Jurkat, Clone E6-1 (cell line): ENCODE data around the gene PEX16.
A peak's percentile ranks its signal among the peaks of the same experiment; 100 is the strongest.

Experiments used
- DNase-seq: peaks from one replicate; pipeline ENCODE4 v3.0.0-alpha.2; 2011; ENCODE audit warnings: low read depth, low spot score
- H3K4me3 ChIP-seq: 2 replicates; pipeline ENCODE4 v1.5.1; 2011; ENCODE audit warnings: mild to moderate bottlenecking, low read length, control low read depth, moderate library complexity

Gene PEX16

GRCh38 chr11:45933131-45933831 is 15.6 kb upstream of the PEX16 start:
- no peak for DNase-seq
- H3K4me3 ChIP-seq = no peak overlapping the region

- DNase-seq = no peak
- no peak overlapping the region for H3K4me3 ChIP-seq
These were observed 14.5 kb upstream of the PEX16 start for GRCh38 chr11:45932217-45932616.

- H3K4me3 ChIP-seq = no peak overlapping the region
- DNase-seq = no peak
These were observed 14.1 kb upstream of the PEX16 start for GRCh38 chr11:45931739-45932138.

- H3K4me3 ChIP-seq = no peak overlapping the region
- no peak for DNase-seq
These were observed 13.4 kb upstream of the PEX16 start for GRCh38 chr11:45930951-45931570.

- DNase-seq = peak; percentile 61
- H3K4me3 ChIP-seq = no peak overlapping the region
These were observed 12.5 kb upstream of the PEX16 start for GRCh38 chr11:45930031-45930794.

- H3K4me3 ChIP-seq = no peak overlapping the region
- DNase-seq = no peak
These were observed 11.9 kb upstream of the PEX16 start for GRCh38 chr11:45929486-45930030.

- no peak overlapping the region for H3K4me3 ChIP-seq
These were observed 11.0 kb upstream of the PEX16 start for GRCh38 chr11:45928535-45929215.

GRCh38 chr11:45927684-45928413 is 10.2 kb upstream of the PEX16 start:
- H3K4me3 ChIP-seq = no peak overlapping the region
- DNase-seq = no peak

More at GRCh38 chr11:45928535-45929215, 11.0 kb upstream of the PEX16 start:
- DNase-seq = no peak

- no peak overlapping the region for H3K4me3 ChIP-seq
- no peak for DNase-seq
These were observed 9.6 kb upstream of the PEX16 start for GRCh38 chr11:45927332-45927683.

GRCh38 chr11:45926536-45927331 is 9.1 kb upstream of the PEX16 start:
- no peak for DNase-seq
- no peak overlapping the region for H3K4me3 ChIP-seq

- no peak for DNase-seq
- no peak overlapping the region for H3K4me3 ChIP-seq
These were observed 8.3 kb upstream of the PEX16 start for GRCh38 chr11:45926001-45926401.

- DNase-seq = no peak
- no peak overlapping the region for H3K4me3 ChIP-seq
These were observed 7.9 kb upstream of the PEX16 start for GRCh38 chr11:45925550-45925949.

- H3K4me3 ChIP-seq = no peak overlapping the region
- no peak for DNase-seq
These were observed 7.2 kb upstream of the PEX16 start for GRCh38 chr11:45924927-45925326.

- DNase-seq = no peak
- H3K4me3 ChIP-seq = no peak overlapping the region
These were observed 6.6 kb upstream of the PEX16 start for GRCh38 chr11:45924036-45924915.

GRCh38 chr11:45922425-45923082 is 4.9 kb upstream of the PEX16 start, which contains the start of gene LARGE2:
LARGE2 (plus strand) TSS chr11:45922656; CDS start chr11:45922883, 227 bp downstream.
- DNase-seq = no peak
- peak within 1 kb of the TSS; percentile 25 for H3K4me3 ChIP-seq

- H3K4me3 ChIP-seq = peak overlapping the region; percentile 25; the same call in 1 of the 2 replicates
- no peak for DNase-seq
These were observed 4.1 kb upstream of the PEX16 start for GRCh38 chr11:45921561-45922424.
